ENCODE data around the gene CLPTM1L.

DNA sequence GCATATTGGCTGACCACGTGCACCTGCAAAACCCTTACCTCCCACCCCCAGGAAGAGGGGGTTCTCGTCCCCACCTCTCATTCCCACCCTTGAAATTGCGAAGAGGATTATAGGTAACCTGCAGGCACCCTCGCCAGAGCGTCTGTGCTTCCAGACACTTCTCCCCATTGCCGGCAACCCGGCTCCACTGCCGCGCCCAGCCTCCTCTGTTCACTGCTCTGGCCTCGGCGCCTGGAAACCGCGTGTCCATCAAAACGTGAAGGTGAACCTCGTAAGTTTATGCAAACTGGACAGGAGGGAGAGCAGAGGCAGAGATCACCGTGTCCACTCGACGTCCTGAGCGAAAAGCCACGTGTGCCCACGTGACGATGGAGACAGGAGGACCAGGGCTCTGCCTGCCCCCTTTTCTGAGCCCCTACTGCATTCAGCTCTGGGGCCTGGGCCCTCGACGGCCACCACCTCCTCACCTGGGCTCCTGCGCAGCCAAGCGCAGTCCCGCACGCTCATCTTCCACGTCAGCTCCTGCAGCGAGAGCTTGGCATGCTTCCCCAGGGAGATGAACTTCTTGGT lies 52.0 kb downstream of the CLPTM1L start:
- TF ChIP-seq POLR2A (IDR thresholded peaks at IDR 0.05) (no peak), CTCF (IDR thresholded peaks at IDR 0.05) (no peak), EP300 (IDR thresholded peaks at IDR 0.05) (no peak)

Data from stomach (tissue), 4 donors.